ENCODE data around the gene PITX3. TPM values are rescaled to one million over a fixed set of nuclear protein-coding genes. Genes with fewer than 3 reads are reported as not detected.

The PITX3 gene
- total RNA-seq, 1 donor from 2014 or later, result not detected

DNA sequence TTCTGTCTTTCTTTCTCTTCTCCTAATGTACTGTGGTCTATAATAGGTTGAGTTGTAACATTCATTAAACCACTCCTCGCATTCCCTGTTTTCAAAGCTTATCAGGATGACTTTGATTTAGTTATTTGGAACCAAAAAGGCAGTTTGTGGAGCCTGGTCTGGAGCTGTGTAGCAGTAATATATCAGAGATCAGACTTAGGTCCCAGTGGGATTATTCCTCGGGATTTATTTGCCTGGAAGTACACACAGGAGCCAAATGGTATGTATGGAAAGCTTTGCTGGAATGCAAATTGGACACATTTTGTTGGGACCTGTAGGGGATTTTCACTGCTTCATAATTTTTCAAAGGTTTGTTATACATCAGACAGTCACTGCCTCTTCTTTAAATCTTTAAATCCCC, 44.9 kb upstream of the PITX3 start:
- no peaks in the 10 kb centered on the region for H3K4me1 Mint-ChIP-seq
- no peak for DNase-seq (ENCODE audit: low read depth, low spot score)
- H3K27me3 Mint-ChIP-seq (ENCODE audit: low read depth), result no peaks in the 10 kb centered on the region
- H3K9me3 Mint-ChIP-seq, result no peaks in the 10 kb centered on the region
- TF ChIP-seq, protein P1, sequence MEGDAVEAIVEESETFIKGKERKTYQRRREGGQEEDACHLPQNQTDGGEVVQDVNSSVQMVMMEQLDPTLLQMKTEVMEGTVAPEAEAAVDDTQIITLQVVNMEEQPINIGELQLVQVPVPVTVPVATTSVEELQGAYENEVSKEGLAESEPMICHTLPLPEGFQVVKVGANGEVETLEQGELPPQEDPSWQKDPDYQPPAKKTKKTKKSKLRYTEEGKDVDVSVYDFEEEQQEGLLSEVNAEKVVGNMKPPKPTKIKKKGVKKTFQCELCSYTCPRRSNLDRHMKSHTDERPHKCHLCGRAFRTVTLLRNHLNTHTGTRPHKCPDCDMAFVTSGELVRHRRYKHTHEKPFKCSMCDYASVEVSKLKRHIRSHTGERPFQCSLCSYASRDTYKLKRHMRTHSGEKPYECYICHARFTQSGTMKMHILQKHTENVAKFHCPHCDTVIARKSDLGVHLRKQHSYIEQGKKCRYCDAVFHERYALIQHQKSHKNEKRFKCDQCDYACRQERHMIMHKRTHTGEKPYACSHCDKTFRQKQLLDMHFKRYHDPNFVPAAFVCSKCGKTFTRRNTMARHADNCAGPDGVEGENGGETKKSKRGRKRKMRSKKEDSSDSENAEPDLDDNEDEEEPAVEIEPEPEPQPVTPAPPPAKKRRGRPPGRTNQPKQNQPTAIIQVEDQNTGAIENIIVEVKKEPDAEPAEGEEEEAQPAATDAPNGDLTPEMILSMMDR (conservative IDR thresholded peaks at IDR 0.05), result no peak
- H3K36me3 Mint-ChIP-seq (ENCODE audit: low read depth), result no peaks in the 10 kb centered on the region
- H3K27ac Mint-ChIP-seq (ENCODE audit: unreplicated experiment), result no peak overlapping the region
- H3K4me3 Mint-ChIP-seq, result no peak overlapping the region

DNA sequence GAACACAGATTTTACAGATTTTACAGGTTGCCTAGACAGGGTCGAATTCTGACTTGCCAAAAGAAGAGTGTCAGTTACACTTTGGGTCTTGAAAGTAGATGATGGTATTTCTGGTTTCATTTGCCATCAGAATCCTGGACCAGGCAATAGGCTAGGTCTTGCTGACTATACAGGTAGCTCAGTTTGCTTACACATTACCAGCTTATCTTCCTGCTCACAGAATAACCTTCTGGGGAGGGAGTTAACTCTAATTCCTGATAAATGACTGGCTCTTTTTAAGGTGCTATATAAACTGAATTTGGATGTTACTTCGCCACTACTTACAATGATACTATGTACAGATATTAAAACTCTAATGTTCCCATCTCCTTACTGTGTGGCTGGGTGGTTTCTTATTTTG, 43.8 kb upstream of the PITX3 start:
- Mint-ChIP-seq H3K4me1 (peaks cover 10% of the 10 kb centered on the region), H3K27ac (ENCODE audit: unreplicated experiment) (no peak overlapping the region), H3K9me3 (no peaks in the 10 kb centered on the region), H3K4me3 (no peak overlapping the region), H3K36me3 (ENCODE audit: low read depth) (no peaks in the 10 kb centered on the region), H3K27me3 (ENCODE audit: low read depth) (no peaks in the 10 kb centered on the region)
- no peak for DNase-seq (ENCODE audit: low read depth, low spot score)
- TF ChIP-seq, protein P1 (conservative IDR thresholded peaks at IDR 0.05), result no peak

DNA sequence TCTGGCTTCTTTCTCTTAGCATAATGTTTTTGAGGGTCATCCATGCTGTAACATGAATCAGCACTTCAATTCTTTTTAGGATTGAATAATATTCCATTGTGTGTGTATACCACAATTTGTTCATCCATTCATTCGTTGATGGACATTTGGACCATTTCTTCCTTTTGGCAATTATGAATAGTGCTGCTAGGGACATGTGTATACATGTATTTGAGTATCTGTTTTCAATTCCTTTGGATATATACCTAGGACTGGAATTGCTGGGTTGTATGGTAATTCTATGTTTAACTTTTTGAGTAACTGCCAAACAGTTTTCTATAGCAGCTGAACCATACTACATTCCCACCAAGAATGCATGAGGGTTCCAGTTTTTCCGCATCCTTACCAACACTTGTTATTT, 43.2 kb upstream of the PITX3 start:
- no peak for DNase-seq (ENCODE audit: low read depth, low spot score)
- Mint-ChIP-seq H3K4me1 (peaks cover 16% of the 10 kb centered on the region), H3K27ac (ENCODE audit: unreplicated experiment) (no peak overlapping the region), H3K9me3 (no peaks in the 10 kb centered on the region), H3K4me3 (no peak overlapping the region), H3K36me3 (ENCODE audit: low read depth) (no peaks in the 10 kb centered on the region), H3K27me3 (ENCODE audit: low read depth) (no peaks in the 10 kb centered on the region)
- TF ChIP-seq, protein P1 (conservative IDR thresholded peaks at IDR 0.05), result no peak

DNA sequence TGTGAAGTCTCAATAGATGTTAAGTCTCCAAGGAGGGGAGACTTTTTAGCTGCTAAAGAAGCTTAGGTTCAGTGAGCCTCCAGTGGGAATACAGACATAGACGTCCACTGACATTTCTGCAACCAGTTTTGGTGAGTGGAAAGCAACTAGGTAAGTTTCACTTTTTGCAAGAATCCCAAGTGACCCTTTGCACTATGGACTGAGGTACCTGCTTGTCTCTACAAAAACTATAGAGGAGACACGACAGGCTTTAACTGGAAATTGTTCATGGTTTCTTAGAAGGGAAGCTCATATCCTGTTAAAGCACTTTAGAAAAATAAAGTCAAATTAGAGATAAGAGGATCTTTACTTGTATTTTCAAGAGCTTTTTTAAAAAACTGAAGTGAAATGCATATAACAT, 42.6 kb upstream of the PITX3 start:
- Mint-ChIP-seq H3K27ac (ENCODE audit: unreplicated experiment) (no peak overlapping the region), H3K36me3 (ENCODE audit: low read depth) (no peaks in the 10 kb centered on the region), H3K9me3 (no peaks in the 10 kb centered on the region), H3K27me3 (ENCODE audit: low read depth) (no peaks in the 10 kb centered on the region), H3K4me1 (peaks cover 21% of the 10 kb centered on the region), H3K4me3 (no peak overlapping the region)
- TF ChIP-seq, protein P1 (conservative IDR thresholded peaks at IDR 0.05), result no peak
- DNase-seq (ENCODE audit: low read depth, low spot score), result no peak

DNA sequence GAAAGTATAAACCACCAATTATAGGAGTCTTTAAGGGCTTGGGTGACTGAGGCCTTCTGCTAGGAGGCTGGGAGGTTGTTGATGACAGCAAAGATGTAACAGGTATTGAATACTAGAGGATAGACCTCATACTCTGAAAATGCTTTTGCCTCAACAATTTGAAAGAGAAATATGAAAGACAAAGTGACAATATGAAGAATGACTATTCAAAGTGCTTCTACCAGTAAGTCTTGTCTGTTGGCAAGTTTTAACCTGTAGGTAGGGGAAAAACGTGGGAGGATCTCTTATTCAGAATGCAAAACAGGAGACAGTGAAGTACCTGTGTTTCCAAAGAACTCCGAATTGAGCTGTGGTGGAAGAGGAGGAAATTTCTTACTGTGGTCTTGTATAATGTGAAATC, 42.2 kb upstream of the PITX3 start:
- no peak overlapping the region for H3K27ac Mint-ChIP-seq (ENCODE audit: unreplicated experiment)
- TF ChIP-seq, protein P1 (conservative IDR thresholded peaks at IDR 0.05), result no peak
- H3K27me3 Mint-ChIP-seq (ENCODE audit: low read depth), result no peaks in the 10 kb centered on the region
- peaks cover 23% of the 10 kb centered on the region for H3K4me1 Mint-ChIP-seq
- H3K4me3 Mint-ChIP-seq, result no peak overlapping the region
- no peaks in the 10 kb centered on the region for H3K9me3 Mint-ChIP-seq
- no peaks in the 10 kb centered on the region for H3K36me3 Mint-ChIP-seq (ENCODE audit: low read depth)
- no peak for DNase-seq (ENCODE audit: low read depth, low spot score)

DNA sequence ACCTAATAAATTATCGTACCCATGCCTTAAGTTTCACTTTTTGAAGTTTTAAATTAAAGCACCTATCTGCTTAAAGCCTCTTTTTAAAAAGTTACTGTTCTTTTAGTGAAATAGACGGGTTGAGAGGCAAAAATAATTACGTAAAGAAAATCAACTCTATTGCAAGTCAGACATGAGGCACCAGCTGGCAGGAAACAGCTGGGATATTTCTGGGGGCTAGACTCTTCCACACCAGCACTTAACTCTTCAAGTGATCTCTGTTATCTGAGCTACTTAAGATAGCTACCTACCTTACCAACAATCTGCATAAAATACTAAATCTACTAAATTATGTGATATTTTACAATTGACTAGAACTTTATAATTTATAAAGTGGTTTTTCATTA, 39.8 kb upstream of the PITX3 start:
- no peak overlapping the region for H3K4me3 Mint-ChIP-seq
- peaks cover 23% of the 10 kb centered on the region for H3K4me1 Mint-ChIP-seq
- H3K27me3 Mint-ChIP-seq (ENCODE audit: low read depth), result no peaks in the 10 kb centered on the region
- TF ChIP-seq, protein P1 (conservative IDR thresholded peaks at IDR 0.05), result no peak
- H3K36me3 Mint-ChIP-seq (ENCODE audit: low read depth), result no peaks in the 10 kb centered on the region
- DNase-seq (ENCODE audit: low read depth, low spot score), result no peak
- no peak overlapping the region for H3K27ac Mint-ChIP-seq (ENCODE audit: unreplicated experiment)
- H3K9me3 Mint-ChIP-seq, result no peaks in the 10 kb centered on the region

All from neural crest cell (in vitro differentiated cells).